IPS DF 4.7 (cell line): Measurements from ENCODE around the gene ABLIM2.
A peak's percentile ranks its signal among the peaks of the same experiment; 100 is the strongest.

Experiments
- DNase-seq: peaks from one replicate; pipeline ENCODE4 v3.0.0-alpha.2; 2013; ENCODE audit warnings: low spot score; ENCODE audit errors: extremely low read depth

ABLIM2 gene

DNA sequence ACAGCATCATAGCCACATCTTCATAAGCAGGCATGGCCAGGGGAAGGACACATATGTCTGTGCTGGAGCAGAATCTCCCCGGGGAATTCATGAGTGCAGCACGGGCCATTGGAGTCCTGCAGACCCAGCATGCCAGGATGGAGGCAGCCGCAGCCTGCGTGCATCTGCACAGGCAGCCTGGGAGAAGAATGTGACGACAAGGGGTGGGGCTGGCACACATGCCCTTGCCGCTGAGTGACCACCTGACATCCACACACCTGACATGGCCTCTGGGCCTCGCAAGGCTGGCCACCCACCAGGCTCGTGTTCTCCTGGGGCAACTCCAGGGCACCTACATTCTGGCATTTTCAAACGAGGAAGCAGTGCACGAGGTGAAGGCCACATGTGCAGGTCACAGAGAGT, 152.8 kb downstream of the ABLIM2 start:
- no peak for DNase-seq

DNA sequence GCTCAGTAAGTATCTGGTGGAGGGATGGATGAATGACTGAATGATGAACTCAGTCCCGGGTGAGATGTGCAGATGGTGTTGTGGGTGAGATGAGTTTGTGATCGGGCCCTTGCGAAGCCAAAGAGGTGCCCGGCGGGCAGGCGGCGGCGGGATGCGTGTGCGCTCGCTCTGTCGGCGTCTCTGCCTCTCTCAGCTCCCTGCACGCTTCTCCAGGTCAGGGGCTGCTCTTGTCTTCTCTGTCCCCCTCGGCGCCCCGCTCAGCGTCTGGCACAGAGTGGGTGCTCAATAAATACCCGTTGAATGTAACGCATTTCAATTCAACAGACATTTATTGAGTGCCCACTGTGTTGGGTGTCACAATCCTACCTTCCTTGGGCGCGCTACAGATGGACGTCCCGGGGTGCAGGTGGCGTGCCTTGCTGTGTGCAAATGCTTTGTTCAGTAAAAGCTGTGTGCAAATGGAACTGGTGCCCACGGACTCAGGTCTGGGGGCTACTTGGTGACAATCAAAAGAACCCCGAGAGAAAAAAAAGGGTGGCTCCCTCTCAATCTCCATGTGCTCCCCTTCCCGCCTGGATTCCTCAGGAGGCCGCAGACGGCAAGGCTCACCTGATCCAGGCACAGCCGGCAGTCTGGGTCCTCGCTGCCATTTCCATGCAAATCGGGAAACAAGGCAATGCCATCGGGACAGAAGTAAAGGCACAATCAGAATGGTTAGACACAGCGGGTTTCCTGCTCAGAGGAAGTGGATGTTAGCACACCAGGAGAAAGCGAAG, 153.4 kb downstream of the ABLIM2 start:
- no peak for DNase-seq

DNA sequence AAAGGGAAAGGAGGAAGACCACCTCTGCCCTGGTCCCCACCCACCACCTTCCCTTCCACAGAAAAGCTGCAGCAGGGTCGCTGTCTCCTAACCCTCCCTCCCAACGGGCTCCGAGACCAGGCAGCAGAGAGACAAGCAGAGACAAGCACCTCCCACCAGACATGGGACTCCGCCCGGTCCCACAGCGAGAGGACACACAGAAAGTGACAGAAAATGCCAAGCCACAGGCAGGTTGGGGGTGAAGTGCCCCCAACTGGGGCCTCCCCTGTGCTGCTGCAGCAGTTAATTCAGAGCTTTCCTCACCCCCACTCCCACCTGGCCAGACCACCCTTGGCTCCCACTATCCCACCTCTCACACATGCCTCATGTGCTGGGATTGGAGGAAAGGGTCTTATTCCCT, 154.5 kb downstream of the ABLIM2 start:
- no peak for DNase-seq

DNA sequence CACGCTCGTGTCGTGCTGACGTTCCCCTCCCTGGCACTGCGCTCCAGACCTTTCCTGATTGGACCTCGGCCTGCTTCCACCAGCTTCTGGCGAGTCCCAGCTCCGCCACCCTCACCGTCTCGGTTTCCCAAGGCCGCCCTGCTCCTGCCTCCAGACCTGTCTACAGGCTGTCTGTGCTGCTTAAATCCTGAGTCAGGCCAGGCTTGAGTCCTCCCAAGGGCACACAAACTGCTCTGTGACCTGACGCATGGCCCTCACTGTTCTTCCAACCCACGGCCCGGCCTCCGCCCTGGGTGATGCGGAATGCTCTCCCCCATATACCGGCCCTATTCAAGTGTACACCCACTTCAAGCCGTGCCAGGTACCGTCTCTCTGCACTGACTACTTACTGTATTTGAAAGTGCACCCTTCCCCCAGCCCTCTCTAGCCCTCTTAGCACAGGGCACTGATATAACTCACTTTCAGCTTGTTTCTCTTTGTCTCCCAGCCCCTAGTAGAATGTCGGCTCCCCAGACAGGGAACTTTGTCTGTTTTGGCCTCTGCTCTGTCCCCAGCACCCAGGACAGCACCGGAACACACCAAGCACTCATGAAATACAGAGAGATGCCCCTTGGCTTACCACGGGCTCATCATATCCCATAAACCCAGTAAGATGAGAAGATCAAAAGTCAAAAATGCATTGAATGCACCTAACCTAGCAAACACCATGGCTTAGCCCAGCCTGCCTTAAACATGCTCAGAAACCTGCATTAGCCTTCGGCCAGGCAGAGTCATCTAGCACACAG, 155.9 kb downstream of the ABLIM2 start:
- DNase-seq, result no peak

DNA sequence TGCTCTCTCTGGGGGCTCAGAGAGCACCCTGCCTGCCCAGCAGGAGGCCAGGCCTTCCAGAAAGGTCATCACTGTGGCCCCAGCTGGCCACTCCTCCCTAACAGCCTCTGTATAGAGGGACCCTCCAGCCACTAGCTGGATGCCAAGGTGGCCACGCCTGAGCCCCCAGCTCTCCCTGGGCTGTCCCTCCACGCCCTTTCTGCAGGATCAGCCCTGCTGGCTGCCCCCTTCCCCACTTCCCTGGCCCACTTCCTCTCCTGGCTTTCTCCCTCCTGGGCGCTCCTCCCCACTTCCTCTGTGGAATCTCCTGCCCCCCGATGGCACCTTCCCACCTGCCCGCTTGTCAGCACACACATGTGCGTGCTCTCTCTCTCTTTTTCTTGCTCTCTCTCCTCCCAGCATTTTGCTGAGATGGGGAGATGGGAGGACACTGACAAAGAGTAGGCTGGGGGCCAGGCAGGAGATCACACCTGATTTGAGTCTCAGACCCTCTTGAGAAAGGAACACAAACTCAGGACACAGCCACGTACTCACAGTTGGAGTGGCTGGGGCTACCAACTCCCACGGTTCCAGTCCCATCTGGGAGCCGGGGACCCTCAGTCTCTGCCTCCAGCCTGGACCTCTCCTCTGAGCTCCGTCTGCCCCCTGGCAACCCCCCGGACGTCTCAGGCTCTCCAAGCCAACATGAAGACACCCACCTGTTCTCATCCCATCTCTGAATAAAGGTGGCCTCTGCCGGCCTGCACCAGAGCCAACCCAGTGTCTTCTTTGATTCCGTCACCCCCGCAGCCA, 156.9 kb downstream of the ABLIM2 start:
- no peak for DNase-seq

DNA sequence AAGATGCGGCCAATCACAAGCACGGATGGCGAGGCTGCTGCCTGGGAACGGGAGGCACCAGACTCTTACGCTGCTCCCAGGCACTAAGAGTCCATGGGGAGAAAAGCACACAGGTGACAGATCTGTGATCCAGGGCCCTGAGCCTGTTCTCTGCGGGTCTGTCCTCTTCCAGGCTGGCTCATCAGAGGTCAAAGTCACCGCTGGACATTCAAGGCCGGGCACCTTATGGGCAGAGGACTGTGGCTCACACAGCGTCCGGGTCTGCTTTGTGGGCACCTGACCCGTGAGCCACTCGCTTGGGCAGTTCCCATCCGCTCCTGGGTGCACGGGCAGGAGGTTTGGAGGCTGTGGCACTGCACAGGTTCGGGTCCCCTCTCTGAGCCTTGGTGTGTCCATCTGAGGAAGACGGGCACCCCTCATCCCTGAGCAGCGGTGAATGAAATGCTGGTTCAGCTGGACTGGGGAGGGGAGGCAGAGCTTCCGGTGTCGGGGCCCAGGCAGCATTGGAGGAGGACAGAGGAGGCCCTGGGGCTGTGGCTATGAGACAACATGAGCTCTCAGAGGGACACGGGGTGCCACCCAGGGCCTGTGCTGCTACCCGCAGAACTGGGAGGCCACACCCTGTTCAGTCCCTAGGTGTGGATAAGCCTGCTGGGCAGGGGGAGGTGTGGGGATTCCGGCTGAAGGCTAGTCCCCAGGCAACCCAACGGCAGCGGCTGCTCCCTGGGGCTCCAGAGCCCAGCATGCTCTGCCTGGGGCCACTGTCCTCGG, 157.7 kb downstream of the ABLIM2 start:
- no peak for DNase-seq

DNA sequence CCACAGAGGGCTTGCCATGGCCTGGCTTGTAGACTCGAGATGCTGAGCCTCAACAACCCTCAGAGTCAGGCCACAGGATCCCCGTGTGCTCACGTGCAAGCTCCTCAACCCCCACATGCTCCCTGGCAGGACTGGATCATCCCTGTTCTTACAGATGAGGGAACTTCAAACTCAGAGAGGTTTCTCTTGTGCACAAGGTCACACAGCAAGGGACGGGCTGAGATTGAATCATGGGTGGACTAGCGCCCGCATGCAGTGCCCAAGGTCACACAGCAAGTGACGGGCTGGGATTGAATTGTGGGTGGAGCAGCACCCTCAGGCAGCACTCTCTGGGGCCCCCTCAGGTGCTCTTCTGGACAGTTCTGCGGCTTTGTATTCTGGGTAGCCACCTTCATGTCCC, 158.4 kb downstream of the ABLIM2 start:
- no peak for DNase-seq

DNA sequence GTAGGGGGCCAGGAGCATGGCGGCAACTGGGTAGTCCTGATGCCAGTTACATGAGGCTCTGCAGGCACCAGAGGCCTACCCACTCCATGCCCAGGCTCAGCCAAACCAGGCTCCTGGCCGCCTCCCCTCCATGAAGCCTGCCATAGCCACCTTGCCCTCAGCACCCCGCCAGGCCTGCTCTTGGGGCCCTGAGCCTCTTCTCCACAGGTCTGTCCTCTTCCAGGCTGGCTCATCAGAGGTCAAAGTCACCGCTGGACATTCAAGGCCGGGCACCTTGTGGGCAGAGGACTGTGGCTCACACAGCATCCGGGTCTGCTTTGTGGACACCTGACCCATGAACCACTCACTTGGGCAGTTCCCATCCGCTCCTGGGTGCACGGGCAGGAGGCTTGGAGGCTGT, 158.9 kb downstream of the ABLIM2 start:
- DNase-seq, result no peak

DNA sequence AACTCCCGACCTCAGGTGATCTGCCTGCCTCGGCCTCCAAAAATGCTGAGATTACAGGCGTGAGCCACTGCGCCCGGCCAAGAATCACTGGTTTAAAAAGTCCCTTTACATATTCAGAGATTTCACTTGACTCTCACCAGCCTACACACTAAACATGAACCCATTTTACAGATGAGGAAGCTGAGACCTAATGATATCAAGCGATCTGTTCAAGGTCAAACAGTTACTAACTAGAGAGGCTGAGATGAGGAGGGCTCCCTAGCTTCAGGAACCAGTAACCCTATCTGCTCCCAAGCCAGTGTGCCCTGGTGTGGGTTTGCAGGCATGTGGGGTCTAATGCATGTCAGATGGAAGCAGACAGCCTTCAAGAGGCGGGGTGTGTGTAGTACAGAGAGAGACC, 159.3 kb downstream of the ABLIM2 start:
- DNase-seq, result no peak

DNA sequence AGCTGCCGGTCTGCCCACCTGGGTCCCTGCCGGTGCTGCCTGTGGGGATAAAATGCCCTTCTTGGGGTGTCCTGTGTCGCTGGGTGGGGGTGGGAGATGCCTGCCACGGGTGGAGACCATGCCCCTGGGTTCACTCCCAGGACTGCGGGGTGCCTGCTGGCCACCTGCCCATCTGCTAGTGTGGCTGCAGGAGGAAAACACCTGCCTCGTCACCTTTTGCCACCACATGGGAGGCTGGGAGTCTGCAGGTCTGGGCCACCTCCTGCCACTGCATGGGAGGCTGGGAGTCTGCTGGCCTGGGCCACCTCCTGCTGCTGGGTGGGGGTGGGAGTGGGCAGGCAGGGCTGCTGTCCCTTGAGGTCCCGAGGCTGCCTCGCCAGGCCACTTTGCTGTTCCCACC, 160.2 kb downstream of the ABLIM2 start:
- no peak for DNase-seq

DNA sequence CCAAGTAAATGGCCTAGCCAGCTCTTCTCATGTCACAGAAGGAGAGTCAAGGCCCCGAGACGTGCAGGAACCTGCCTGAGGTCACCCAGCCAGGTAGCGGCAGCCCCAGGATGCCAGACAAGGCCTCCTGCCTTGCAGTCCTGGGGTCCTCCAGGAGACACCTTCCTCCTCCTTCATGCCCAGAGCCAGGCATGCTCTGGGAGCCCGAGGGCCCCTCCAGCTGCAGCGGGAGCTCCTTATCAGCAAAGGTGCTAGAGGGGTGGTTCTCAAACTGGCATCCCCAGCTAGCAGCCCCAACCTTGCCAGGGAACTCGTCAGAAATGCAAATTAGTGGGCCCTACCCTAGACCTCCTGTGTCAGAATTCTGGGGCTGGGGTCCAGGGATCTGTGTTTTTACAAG, 162.7 kb downstream of the ABLIM2 start:
- no peak for DNase-seq

DNA sequence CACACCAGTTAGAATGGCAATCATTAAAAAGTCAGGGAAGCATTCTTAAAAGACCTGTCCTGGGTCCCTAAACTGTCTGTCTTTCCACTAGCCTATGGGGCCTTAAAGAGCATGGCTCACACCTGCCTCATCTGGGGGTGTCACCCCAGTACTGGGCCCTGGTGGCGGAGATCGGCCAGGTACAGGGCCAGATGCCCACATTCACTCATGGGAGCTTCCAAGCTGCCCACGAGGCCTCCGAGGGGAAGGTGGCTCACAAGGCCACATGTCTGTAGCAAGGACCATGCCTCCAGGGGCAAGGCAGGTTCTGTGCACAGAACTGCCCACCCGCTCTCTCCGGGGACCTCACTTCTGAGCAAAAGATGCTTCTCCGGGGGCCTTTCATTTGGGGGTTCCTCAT, 163.5 kb downstream of the ABLIM2 start:
- DNase-seq, result no peak

DNA sequence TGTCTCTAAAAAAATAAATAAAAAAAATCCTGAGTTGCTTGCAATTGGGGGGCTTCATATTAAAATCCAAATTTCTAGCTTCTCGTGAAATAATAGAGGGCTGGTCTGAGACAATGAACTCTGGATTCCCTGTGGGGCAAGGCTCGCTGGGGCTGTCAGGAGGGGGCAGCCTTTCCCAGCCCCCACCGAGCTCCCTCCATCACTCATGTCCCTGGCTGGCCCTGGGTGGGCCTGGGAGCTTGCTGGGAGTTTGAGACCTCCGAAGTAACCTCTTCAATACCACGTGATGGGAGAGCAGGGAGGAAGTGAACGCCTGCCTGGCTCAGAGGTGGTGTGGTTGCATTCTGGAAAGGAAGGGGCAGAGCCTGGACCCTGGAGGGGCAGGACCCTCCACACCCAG, 164.9 kb downstream of the ABLIM2 start:
- no peak for DNase-seq

DNA sequence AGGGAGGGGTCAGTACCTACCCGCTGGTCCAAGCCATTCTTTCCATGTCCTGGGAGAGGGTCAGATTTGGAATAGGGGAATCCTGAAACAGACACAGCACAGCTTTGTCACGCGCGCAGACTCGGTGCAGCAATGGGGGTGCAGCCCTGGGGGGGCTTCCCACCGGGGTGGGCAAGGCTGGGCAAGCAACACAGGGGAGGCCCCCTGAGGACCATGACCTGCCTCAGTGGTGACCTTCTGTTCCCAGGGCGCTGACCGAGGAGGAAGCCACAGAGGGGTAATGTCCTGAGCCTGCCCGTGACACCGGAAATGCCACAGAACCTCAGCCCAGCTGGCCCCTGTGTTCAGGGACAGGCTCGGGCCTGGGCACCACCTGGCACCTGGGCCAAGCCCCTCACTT, 165.8 kb downstream of the ABLIM2 start:
- DNase-seq, result no peak

DNA sequence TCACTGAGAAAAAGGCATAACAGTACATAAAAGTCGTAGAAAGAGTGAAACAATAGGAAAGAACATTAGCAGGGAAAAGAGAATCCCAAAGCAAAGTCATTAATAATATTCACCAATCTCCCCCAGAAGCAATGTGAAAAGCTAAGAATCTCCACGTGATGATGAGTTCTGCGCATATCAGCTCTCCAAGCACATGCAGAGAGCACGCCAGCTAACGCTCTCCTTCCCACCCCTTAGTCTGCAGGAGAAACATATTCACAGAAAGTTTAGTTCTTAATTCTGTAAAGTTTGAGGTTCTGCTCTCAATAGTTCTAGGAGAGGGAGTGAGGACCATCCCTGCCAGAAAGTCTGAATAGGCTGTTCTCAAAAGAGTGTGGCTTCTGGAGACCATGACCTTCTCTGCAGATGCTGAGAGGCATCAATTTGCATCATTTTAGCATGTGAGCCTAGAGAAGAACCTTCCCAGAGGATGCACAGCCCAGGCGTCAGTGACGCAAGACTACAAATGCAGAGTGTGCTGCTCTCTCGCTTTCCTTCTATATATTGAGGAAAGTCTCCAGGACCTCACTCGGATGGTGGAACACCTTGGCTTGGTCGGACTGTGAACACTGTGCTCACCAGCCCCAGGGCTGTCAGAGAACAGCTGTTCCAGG, 167.7 kb downstream of the ABLIM2 start:
- no peak for DNase-seq

DNA sequence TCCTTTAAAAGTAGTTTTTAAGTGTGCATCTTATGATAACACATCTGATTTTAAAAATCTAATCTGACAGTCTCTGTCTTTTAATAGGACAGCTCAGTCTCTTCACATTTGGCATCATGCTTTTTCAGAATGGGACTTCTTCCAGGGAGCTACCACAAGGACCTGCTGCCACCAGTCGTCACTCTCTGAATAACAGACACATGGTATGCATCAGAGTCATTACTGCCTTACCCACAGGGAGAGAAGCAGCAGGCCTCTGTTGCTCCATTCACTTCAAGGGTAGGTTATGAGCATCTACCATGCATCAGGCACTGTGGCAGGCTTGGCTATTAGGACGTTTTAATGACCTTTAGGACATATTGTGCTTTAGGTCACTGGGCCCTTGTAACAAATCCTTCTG, 169.0 kb downstream of the ABLIM2 start:
- no peak for DNase-seq

DNA sequence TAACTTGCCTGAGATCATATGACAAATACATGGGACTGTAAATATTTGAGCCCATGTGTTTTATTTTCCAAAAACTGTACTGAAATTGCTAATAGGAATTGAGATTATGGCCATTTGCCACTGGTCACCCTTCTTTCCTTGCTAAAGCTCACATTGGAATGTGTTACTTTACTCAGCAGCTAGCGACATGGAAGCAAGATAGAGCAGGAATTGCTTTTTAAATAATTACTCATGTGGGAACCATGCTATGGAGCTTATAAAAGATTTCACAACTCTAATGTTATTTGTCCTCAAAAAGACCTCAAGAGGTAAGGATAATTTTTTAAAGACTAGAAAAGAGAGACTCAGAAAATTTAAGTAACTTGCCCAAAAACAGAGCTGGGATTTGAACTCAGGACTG, 170.2 kb downstream of the ABLIM2 start:
- DNase-seq, result no peak

DNA sequence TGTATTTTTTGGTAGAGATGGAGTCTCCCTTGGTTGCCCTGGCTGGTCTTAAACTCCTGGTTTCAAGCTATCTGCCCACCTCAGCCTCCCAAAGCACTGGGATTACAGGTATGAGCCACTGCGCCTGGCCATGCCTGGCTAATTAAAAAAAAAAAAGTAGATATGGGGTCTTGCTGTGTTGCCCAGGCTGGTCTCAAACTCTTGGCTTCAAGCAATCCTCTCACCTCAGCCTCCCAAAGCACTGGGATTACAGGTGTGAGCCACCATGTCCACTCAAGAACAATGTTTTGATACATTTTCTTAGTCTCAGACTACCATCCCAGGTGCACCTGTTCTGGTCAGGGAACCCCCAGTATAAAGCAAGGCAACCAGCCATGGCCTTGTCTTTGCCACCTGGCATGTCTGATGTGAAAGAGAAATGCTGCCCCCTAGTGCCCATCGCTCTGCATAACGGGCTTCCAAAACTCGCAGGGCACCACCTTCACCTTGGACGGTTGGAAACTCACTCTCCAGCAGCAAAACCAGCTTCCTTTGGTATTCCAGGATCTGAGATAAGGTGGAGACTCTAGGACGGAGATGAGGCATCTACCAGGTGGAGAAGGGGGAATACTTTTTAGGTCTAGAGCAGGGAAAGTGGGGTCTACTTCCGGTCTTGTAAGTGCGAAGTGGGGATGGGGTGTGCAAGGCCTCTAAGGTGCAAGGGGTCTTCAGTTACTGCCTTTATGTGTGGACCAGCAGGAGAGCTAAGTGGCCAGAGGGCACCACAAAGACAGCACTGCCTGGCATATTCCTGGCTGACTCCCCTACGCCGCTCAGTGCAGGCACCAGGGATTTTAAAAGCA, 171.2 kb downstream of the ABLIM2 start:
- peak; percentile 79 for DNase-seq

DNA sequence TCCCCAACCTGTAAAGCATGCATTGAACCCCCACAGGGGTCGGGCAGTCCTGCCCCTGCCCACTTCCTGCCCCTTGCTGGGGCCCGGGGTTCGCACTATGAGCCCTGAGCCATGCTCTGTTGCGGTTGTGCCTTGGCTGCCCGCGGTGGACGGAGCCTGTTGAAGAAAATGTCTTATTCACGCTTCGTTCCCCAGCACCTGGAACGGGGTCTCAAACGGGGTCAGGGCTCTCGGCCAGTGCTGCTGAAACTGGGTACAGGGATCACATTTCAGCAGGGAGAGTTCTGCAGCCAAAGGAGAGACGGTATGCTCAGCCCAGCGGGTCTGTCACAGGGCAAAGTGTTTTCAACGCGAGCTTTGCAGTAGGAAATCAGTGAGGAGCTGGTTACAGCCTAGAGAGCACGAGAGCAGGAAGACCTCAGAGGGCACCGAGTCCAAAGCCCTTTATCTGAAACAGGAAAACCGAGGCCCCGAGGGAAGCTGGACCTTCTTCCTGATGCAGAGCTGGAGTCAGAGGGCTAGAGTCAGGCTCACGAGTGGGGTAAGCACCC, 172.6 kb downstream of the ABLIM2 start:
- no peak for DNase-seq

DNA sequence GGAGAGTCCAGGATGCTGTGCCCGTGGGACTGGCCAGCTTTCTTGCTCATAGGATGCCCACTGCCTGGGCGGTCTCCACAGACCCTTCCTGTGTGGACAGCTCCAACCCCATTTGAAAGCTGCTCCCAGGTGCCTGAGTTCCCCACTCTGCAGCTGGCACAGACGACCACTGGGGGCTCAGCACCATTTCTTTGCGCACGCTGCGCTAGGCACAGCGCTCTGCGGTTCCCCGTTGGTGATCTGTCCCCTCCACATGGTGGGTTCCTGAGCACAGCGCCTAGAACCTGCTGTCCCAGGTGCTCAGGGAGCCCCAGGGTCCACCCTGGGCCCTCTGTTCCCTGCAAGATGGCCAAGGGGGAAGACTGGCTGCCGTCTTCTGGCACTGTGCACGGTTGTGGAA, 173.5 kb downstream of the ABLIM2 start:
- DNase-seq, result no peak
